Left cardiac atrium (tissue), 4 donors: ENCODE measurements around the gene ADAMTS13. TPM values are rescaled to one million over a fixed set of nuclear protein-coding genes. Genes with fewer than 3 reads are reported as not detected.
"Not testable (repeated sequence)": the region's sequence is repeated elsewhere in the genome, so short reads cannot be mapped to it uniquely, and the experiment has no call there.

Source experiments
- ATAC-seq, 2 donors: fragments of 200-7000 bp; cut with Tn5 transposase; one replicate each; pipeline ENCODE4 v1.9.1; 2020; ENCODE audit warnings: mild to moderate bottlenecking in 2 of 2, moderate library complexity in 2 of 2
- DNase-seq: peaks from one replicate; pipeline ENCODE4 v3.0.0-alpha.2; 2020
- intact Hi-C, 2 donors: fragments of 100-400 bp; cut with DNase I; formaldehyde crosslinking; loops; one replicate each; pipeline versions ENCODE4 v1.14.1 to v1.15.1; 2022 to 2023
- total RNA-seq, 2 donors: library from RNA; stranded (reverse); fragmentation: NEBNext Ultra II Directional; extraction: Animal tissue kit (Norgen Biotek cat#: 25700); gene quantifications; one replicate each; pipeline ENCODE4 v1.2.1, GENCODE V29; 2021
- donor health status: DM: no; HTN: yes; CAD: no.
- donor health status: DM: no; HTN: yes; CAD: no; lungs with severe emphysema.
- donor health status: DM: yes; HTN: yes; CAD: no.
- donor health status: Dilated cardiomyopathy.

ADAMTS13 gene
- total RNA-seq, 2 donors from 2014 or later, result 2.0 to 2.3 TPM

- ATAC-seq (no peak), DNase-seq (no peak)
- intact Hi-C loops, result no loop called here
These were observed 19.4 kb downstream of the ADAMTS13 start for GRCh38 chr9:133441571-133441970.

- DNase-seq (no peak), ATAC-seq (no peak)
- intact Hi-C loops, result no loop called here
These were observed 21.1 kb downstream of the ADAMTS13 start for GRCh38 chr9:133443248-133443647.

- intact Hi-C loops, result no loop called here
- ATAC-seq, result no peak
- no peak for DNase-seq
These were observed 21.8 kb downstream of the ADAMTS13 start for GRCh38 chr9:133443982-133444381.

- ATAC-seq, result no peak
- intact Hi-C loops, result no loop called here
- DNase-seq, result no peak
These were observed 23.3 kb downstream of the ADAMTS13 start for GRCh38 chr9:133445293-133445969.

- no peak for ATAC-seq
- intact Hi-C loops, result no loop called here
- no peak for DNase-seq
These were observed 26.4 kb downstream of the ADAMTS13 start for GRCh38 chr9:133448487-133448972.

- intact Hi-C loops, result no loop called here
- DNase-seq (no peak), ATAC-seq (peak in 1 of 2 donors; percentile 84)
These were observed 27.6 kb downstream of the ADAMTS13 start for GRCh38 chr9:133449760-133450159.

GRCh38 chr9:133451865-133452264, 29.7 kb downstream of the ADAMTS13 start:
- intact Hi-C loops, DNase-seq, ATAC-seq: not testable (repeated sequence)

GRCh38 chr9:133452562-133452961, 30.4 kb downstream of the ADAMTS13 start:
- intact Hi-C loops, result no loop called here
- no peak for ATAC-seq
- no peak for DNase-seq

- ATAC-seq, result peak; percentile 34 to 91
- intact Hi-C loops, result no loop called here
- no peak for DNase-seq
These were observed 31.5 kb downstream of the ADAMTS13 start for GRCh38 chr9:133453651-133454050.

GRCh38 chr9:133454325-133454724, 32.2 kb downstream of the ADAMTS13 start:
- DNase-seq (no peak), ATAC-seq (no peak)
- intact Hi-C loops, result no loop called here

- DNase-seq, result no peak
- ATAC-seq, result no peak
- intact Hi-C loops, result no loop called here
These were observed 32.9 kb downstream of the ADAMTS13 start for GRCh38 chr9:133454943-133455673.

GRCh38 chr9:133455936-133456335, 33.8 kb downstream of the ADAMTS13 start:
- intact Hi-C loops, result no loop called here
- ATAC-seq (no peak), DNase-seq (no peak)

GRCh38 chr9:133456409-133456808, 34.2 kb downstream of the ADAMTS13 start:
- ATAC-seq (no peak), DNase-seq (no peak)
- intact Hi-C loops, result no loop called here

GRCh38 chr9:133457233-133457632, 35.1 kb downstream of the ADAMTS13 start:
- intact Hi-C loops, result no loop called here

GRCh38 chr9:133457748-133458147, 35.6 kb downstream of the ADAMTS13 start:
- no peak for ATAC-seq
- no peak for DNase-seq
- intact Hi-C loops, result no loop called here

More at GRCh38 chr9:133457233-133457632, 35.1 kb downstream of the ADAMTS13 start:
- DNase-seq (no peak), ATAC-seq (no peak)

GRCh38 chr9:133458643-133459312, 36.6 kb downstream of the ADAMTS13 start:
- no peak for ATAC-seq
- no peak for DNase-seq
- intact Hi-C loops, result no loop called here

- intact Hi-C loops, result no loop called here
- ATAC-seq (peak; percentile 89 to 95), DNase-seq (peak; percentile 98)
These were observed 37.6 kb downstream of the ADAMTS13 start, which contains the start of gene CACFD1 for GRCh38 chr9:133459476-133460404. TSS of gene CACFD1 (plus strand) at chr9:133459978. CDS start at chr9:133460067, 89 bp downstream.

GRCh38 chr9:133460405-133461175, 38.4 kb downstream of the ADAMTS13 start:
- intact Hi-C loops, result no loop called here
- peak; percentile 0 to 50 for ATAC-seq
- peak; percentile 68 for DNase-seq
